Body of pancreas (tissue), 4 donors: ENCODE results near the gene ARMH2.

ENCODE experiments used
- CTCF ChIP-seq, 7 experiments: fragments of 450-650 bp in 4 of 7; fragments of 200-600 bp in 3 of 7; sonication (generic) in 3 of 7; IDR thresholded peaks; one replicate each; pipeline ENCODE4 v1.5.1; 2016 to 2019; ENCODE audit warnings: antibody characterized with exemption in 7 of 7
- POLR2A ChIP-seq, 3 donors: fragments of 450-650 bp; IDR thresholded peaks; one replicate each; pipeline ENCODE4 v1.6.1; 2016; ENCODE audit warnings: antibody characterized with exemption in 3 of 3, mild to moderate bottlenecking in 2 of 3

GRCh38 chr6:24761193-24761835, 37.4 kb downstream of the ARMH2 start:
- TF ChIP-seq CTCF (IDR thresholded peaks at IDR 0.05) (no peak), POLR2A (IDR thresholded peaks at IDR 0.05) (no peak)
